Upper lobe of right lung (tissue), 1 donor: ENCODE measurements around the gene PCDHGB3. TPM values are rescaled to one million over a fixed set of nuclear protein-coding genes. Genes with fewer than 3 reads are reported as not detected.
A peak's percentile ranks its signal among the peaks of the same experiment; 100 is the strongest.
"Not testable (repeated sequence)": the region's sequence is repeated elsewhere in the genome, so short reads cannot be mapped to it uniquely, and the experiment has no call there.

Experiments
- ATAC-seq: fragments of 200-7000 bp; cut with Tn5 transposase; one replicate; pipeline ENCODE4 v1.9.1; 2020; ENCODE audit warnings: mild to moderate bottlenecking, moderate library complexity
- DNase-seq: peaks from one replicate; pipeline ENCODE4 v3.0.0-alpha.2; 2020
- H3K27ac ChIP-seq: fragments of 200-600 bp; one replicate; pipeline ENCODE4 v1.8.0; 2022
- H3K27me3 ChIP-seq: fragments of 200-600 bp; one replicate; pipeline ENCODE4 v1.8.0; 2022; ENCODE audit warnings: mild to moderate bottlenecking
- H3K36me3 ChIP-seq: fragments of 200-600 bp; one replicate; pipeline ENCODE4 v1.8.0; 2022
- H3K4me1 ChIP-seq: fragments of 200-600 bp; one replicate; pipeline ENCODE4 v1.8.0; 2022
- H3K4me3 ChIP-seq: fragments of 200-600 bp; one replicate; pipeline ENCODE4 v1.8.0; 2022; ENCODE audit warnings: mild to moderate bottlenecking
- H3K9me3 ChIP-seq: fragments of 200-600 bp; one replicate; pipeline ENCODE4 v1.8.0; 2022
- CTCF ChIP-seq: fragments of 200-600 bp; IDR thresholded peaks from one replicate; pipeline ENCODE4 v1.8.0; 2022; ENCODE audit warnings: antibody characterized with exemption
- intact Hi-C: fragments of 100-400 bp; cut with DNase I; formaldehyde crosslinking; loops from one replicate; pipeline ENCODE4 v1.11.0; 2022
- total RNA-seq: library from RNA; stranded (reverse); fragmentation: NEBNext Ultra II Directional; extraction: Animal tissue kit (Norgen Biotek cat#: 25700); gene quantifications from one replicate; pipeline ENCODE4 v1.2.1, GENCODE V29; 2021
- donor health status: DM: no; HTN: yes; CAD: no; lungs with severe emphysema.

The PCDHGB3 gene
- total RNA-seq, 1 donor from 2014 or later: 2.6 TPM

GRCh38 chr5:141345327-141345726, 24.7 kb upstream of the PCDHGB3 start:
- no peaks in the 10 kb centered on the region for H3K4me1 ChIP-seq
- no peak for TF ChIP-seq CTCF
- no peak overlapping the region for H3K4me3 ChIP-seq
- peaks cover 13% of the 10 kb centered on the region for H3K9me3 ChIP-seq
- no peaks in the 10 kb centered on the region for H3K36me3 ChIP-seq
- ATAC-seq (no peak), DNase-seq (no peak)
- intact Hi-C loops: no loop called here
- peaks cover 10% of the 10 kb centered on the region for H3K27me3 ChIP-seq
- H3K27ac ChIP-seq: no peak overlapping the region

GRCh38 chr5:141346017-141346416, 24.0 kb upstream of the PCDHGB3 start:
- H3K4me3 ChIP-seq, intact Hi-C loops, H3K4me1 ChIP-seq, H3K36me3 ChIP-seq, H3K27ac ChIP-seq, ATAC-seq, DNase-seq: not testable (repeated sequence)
- Histone ChIP-seq H3K9me3 (peaks cover 18% of the 10 kb centered on the region), H3K27me3 (peaks cover 10% of the 10 kb centered on the region)

- intact Hi-C loops: no loop called here
- no peak within 1 kb of the TSS for H3K4me3 ChIP-seq
- ATAC-seq (peak; percentile 71), DNase-seq (no peak)
- no peaks in the 10 kb centered on the region for H3K4me1 ChIP-seq
- H3K9me3 ChIP-seq: peaks cover 12% of the 10 kb centered on the region
- TF ChIP-seq CTCF: peak; percentile 37
- H3K36me3 ChIP-seq: no peaks in the 10 kb centered on the region
- H3K27ac ChIP-seq: no peak within 1 kb of the TSS
- peaks cover 5% of the 10 kb centered on the region for H3K27me3 ChIP-seq
Measured at GRCh38 chr5:141349917-141350619, 20.0 kb upstream of the PCDHGB3 start, which contains the start of gene PCDHGB1. Gene PCDHGB1, plus strand, starts transcription at chr5:141350099. Its CDS starts 162 bp downstream, at chr5:141350261.

DNA sequence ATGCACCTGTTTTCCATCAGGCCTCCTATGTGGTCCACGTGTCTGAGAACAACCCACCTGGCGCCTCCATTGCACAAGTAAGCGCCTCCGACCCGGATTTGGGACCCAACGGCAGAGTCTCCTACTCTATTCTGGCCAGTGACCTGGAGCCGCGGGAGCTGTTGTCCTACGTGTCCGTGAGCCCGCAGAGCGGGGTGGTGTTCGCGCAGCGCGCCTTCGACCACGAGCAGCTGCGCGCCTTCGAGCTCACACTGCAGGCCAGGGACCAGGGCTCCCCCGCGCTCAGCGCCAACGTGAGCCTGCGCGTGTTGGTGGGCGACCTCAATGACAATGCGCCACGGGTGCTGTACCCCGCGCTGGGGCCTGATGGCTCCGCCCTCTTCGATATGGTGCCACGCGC, 18.5 kb upstream of the PCDHGB3 start:
- intact Hi-C loops: no loop called here
- DNase-seq: no peak
- no peaks in the 10 kb centered on the region for H3K36me3 ChIP-seq

DNA sequence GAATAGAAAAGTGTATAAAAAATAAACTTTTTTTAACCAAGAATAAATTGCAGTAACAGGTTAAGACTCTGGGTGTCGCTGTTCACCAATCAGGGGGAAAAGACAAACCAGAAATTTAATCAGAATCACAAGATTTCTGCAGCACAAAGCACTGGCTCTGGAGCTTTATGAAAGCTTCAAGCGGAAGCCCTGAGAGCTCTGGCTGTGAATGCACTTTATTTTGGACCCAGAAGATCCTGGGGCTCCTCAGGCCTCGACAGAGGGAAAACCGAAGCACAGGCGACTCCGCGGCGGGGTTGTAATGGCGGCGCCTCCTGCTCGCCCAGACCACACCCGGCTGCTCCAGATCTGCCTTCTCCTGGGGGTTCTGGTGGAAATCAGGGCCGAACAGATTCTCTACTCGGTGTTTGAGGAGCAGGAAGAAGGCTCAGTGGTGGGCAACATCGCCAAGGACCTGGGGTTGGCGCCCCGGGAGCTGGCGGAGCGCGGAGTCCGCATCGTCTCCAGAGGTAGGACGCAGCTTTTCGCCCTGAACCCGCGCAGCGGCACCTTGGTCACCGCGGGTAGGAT, 15.1 kb upstream of the PCDHGB3 start, which contains the start of gene PCDHGA4:
PCDHGA4 (plus strand) TSS at position 122 of the 570 bp plus-strand sequence; CDS start at position 209, 87 bp downstream.
- H3K4me3 ChIP-seq: peak within 1 kb of the TSS; percentile 40

More for the DNA sequence above, 18.5 kb upstream of the PCDHGB3 start:
- ATAC-seq: no peak
- H3K9me3 ChIP-seq: peaks cover 17% of the 10 kb centered on the region
- H3K27ac ChIP-seq: no peak overlapping the region
- no peak overlapping the region for H3K4me3 ChIP-seq
- peaks cover 5% of the 10 kb centered on the region for H3K27me3 ChIP-seq
- H3K4me1 ChIP-seq: no peaks in the 10 kb centered on the region
- no peak for TF ChIP-seq CTCF

More for the DNA sequence above, 15.1 kb upstream of the PCDHGB3 start, which contains the start of gene PCDHGA4:
- no peak for ATAC-seq
- H3K9me3 ChIP-seq: peaks cover 28% of the 10 kb centered on the region
- H3K27ac ChIP-seq: no peak within 1 kb of the TSS
- intact Hi-C loops: no loop called here
- no peaks in the 10 kb centered on the region for H3K4me1 ChIP-seq
- peak; percentile 45 for TF ChIP-seq CTCF
- H3K27me3 ChIP-seq: peaks cover 5% of the 10 kb centered on the region
- H3K36me3 ChIP-seq: no peaks in the 10 kb centered on the region
- DNase-seq: no peak
